H9 (cell line): ENCODE data around the gene SYT17. TPM values are rescaled to one million over a fixed set of nuclear protein-coding genes. Genes with fewer than 3 reads are reported as not detected.

Experiments
- DNase-seq: peaks from one replicate; pipeline ENCODE4 v3.0.0-alpha.2; 2017
- H2AFZ ChIP-seq: one replicate; pipeline ENCODE4 v1.6.1; 2013; ENCODE audit warnings: mild to moderate bottlenecking, low read length, control low read depth, moderate library complexity
- H2AK5ac ChIP-seq: 2 replicates; pipeline ENCODE4 v1.6.1; 2013; ENCODE audit warnings: low read length, control low read depth, mixed read lengths; ENCODE audit not compliant: insufficient read length
- H2BK120ac ChIP-seq: one replicate; pipeline ENCODE4 v1.6.1; 2013; ENCODE audit warnings: low read depth, mild to moderate bottlenecking, low read length, control low read depth, inconsistent platforms; ENCODE audit not compliant: poor library complexity, severe bottlenecking
- H2BK12ac ChIP-seq: 2 replicates; pipeline ENCODE4 v1.6.1; 2013; ENCODE audit warnings: low read length, control low read depth, mixed read lengths, low read depth; ENCODE audit not compliant: insufficient read length
- H2BK15ac ChIP-seq: 2 replicates; pipeline ENCODE4 v1.6.1; 2013; ENCODE audit warnings: low read depth, low read length, control low read depth
- H2BK20ac ChIP-seq: one replicate; pipeline ENCODE4 v1.6.1; 2013; ENCODE audit warnings: low read depth, mild to moderate bottlenecking, low read length, control low read depth, inconsistent platforms; ENCODE audit not compliant: poor library complexity, severe bottlenecking
- H2BK5ac ChIP-seq: 2 replicates; pipeline ENCODE4 v1.6.1; 2013; ENCODE audit warnings: low read length, control low read depth, mixed read lengths; ENCODE audit not compliant: insufficient read length
- H3K14ac ChIP-seq: 2 replicates; pipeline ENCODE4 v1.6.1; 2013; ENCODE audit warnings: low read length, control low read depth; ENCODE audit not compliant: insufficient read depth
- H3K18ac ChIP-seq: 2 replicates; pipeline ENCODE4 v1.6.1; 2013; ENCODE audit warnings: low read depth, mild to moderate bottlenecking, mixed read lengths, low read length, control low read depth; ENCODE audit not compliant: insufficient read length
- H3K23ac ChIP-seq: 2 replicates; pipeline ENCODE4 v1.6.1; 2013; ENCODE audit warnings: low read length, control low read depth, mixed read lengths, low read depth; ENCODE audit not compliant: insufficient read length
- H3K23me2 ChIP-seq: 2 replicates; pipeline ENCODE4 v1.6.1; 2013; ENCODE audit warnings: low read depth, mild to moderate bottlenecking, mixed read lengths, low read length, control low read depth; ENCODE audit not compliant: insufficient read length, poor library complexity, severe bottlenecking
- H3K27ac ChIP-seq: 2 replicates; pipeline ENCODE4 v1.5.1; 2013; ENCODE audit warnings: low read length, control low read depth, mixed read lengths, low read depth; ENCODE audit not compliant: insufficient read length
- H3K27me3 ChIP-seq: 2 replicates; pipeline ENCODE4 v1.6.1; 2013; ENCODE audit warnings: low read length, control low read depth, inconsistent platforms; ENCODE audit not compliant: insufficient read depth
- H3K4ac ChIP-seq: 2 replicates; pipeline ENCODE4 v1.6.1; 2013; ENCODE audit warnings: low read depth, mild to moderate bottlenecking, control low read depth, inconsistent platforms, low read length, moderate library complexity
- H3K4me1 ChIP-seq: 2 replicates; pipeline ENCODE4 v1.6.1; 2013; ENCODE audit warnings: low read length, control low read depth, inconsistent platforms; ENCODE audit not compliant: insufficient read depth
- H3K4me2 ChIP-seq: 2 replicates; pipeline ENCODE4 v1.6.1; 2013; ENCODE audit warnings: low read length, control low read depth, mixed read lengths; ENCODE audit not compliant: insufficient read length, insufficient read depth
- H3K56ac ChIP-seq: 2 replicates; pipeline ENCODE4 v1.6.1; 2013; ENCODE audit warnings: low read depth, mild to moderate bottlenecking, mixed read lengths, low read length, control low read depth; ENCODE audit not compliant: insufficient read length
- H3K79me1 ChIP-seq: 2 replicates; pipeline ENCODE4 v1.6.1; 2013; ENCODE audit warnings: low read depth, mild to moderate bottlenecking, moderate library complexity, low read length, control low read depth, inconsistent platforms; ENCODE audit not compliant: insufficient read depth, poor library complexity, severe bottlenecking
- H3K79me2 ChIP-seq: 2 replicates; pipeline ENCODE4 v1.6.1; 2013; ENCODE audit warnings: low read length, control low read depth, inconsistent platforms; ENCODE audit not compliant: insufficient read depth
- H3K9ac ChIP-seq: 2 replicates; pipeline ENCODE4 v1.6.1; 2013; ENCODE audit warnings: low read length, control low read depth, mixed read lengths; ENCODE audit not compliant: insufficient read length; ENCODE audit errors: extremely low read depth
- H3K9me3 ChIP-seq: one replicate; pipeline ENCODE4 v1.6.1; 2013; ENCODE audit warnings: low read depth, low read length, inconsistent platforms; ENCODE audit not compliant: control insufficient read depth
- H3T11ph ChIP-seq: one replicate; pipeline ENCODE4 v1.6.1; 2013; ENCODE audit warnings: mild to moderate bottlenecking, low read length, control low read depth, inconsistent platforms
- H4K20me1 ChIP-seq: one replicate; pipeline ENCODE4 v1.6.1; 2013; ENCODE audit not compliant: control insufficient read depth, insufficient read length, insufficient read depth
- H4K5ac ChIP-seq: 2 replicates; pipeline ENCODE4 v1.6.1; 2013; ENCODE audit warnings: low read depth, mild to moderate bottlenecking, mixed read lengths, low read length, control low read depth; ENCODE audit not compliant: insufficient read length
- H4K8ac ChIP-seq: replicated peaks from 2 replicates; pipeline ENCODE4 v1.6.1; 2013; ENCODE audit warnings: low read length, control low read depth, mixed read lengths, low read depth; ENCODE audit not compliant: insufficient read length
- H4K91ac ChIP-seq: 2 replicates; pipeline ENCODE4 v1.6.1; 2013; ENCODE audit warnings: low read depth, mild to moderate bottlenecking, moderate library complexity, mixed read lengths, low read length, control low read depth; ENCODE audit not compliant: insufficient read length
- H3K27ac Mint-ChIP-seq, 3 experiments: 2 replicates in 2 of 3; 3 replicates in 1 of 3; pipeline ENCODE4 v1.8.0; 2020 to 2021; ENCODE audit warnings: mixed read lengths in 3 of 3, mild to moderate bottlenecking in 1 of 3, moderate library complexity in 1 of 3
- H3K27me3 Mint-ChIP-seq: 2 replicates; pipeline ENCODE4 v1.8.0; 2021; ENCODE audit warnings: low read depth, mild to moderate bottlenecking, moderate library complexity, mixed read lengths
- H3K36me3 Mint-ChIP-seq, 3 experiments: 2 replicates in 2 of 3; 3 replicates in 1 of 3; pipeline ENCODE4 v1.8.0; 2020 to 2021; ENCODE audit warnings: low read depth in 3 of 3, mixed read lengths in 3 of 3; ENCODE audit not compliant: insufficient read depth in 1 of 3
- H3K4me1 Mint-ChIP-seq, 2 experiments: 2 replicates each; pipeline ENCODE4 v1.8.0; 2020; ENCODE audit warnings: mixed read lengths in 2 of 2
- H3K4me3 Mint-ChIP-seq, 2 experiments: 2 replicates in 1 of 2; 3 replicates in 1 of 2; pipeline ENCODE4 v1.8.0; 2020 to 2021; ENCODE audit warnings: mild to moderate bottlenecking in 2 of 2, mixed read lengths in 2 of 2, moderate library complexity in 1 of 2
- H3K9me3 Mint-ChIP-seq, 2 experiments: 2 replicates in 1 of 2; 3 replicates in 1 of 2; pipeline ENCODE4 v1.8.0; 2020; ENCODE audit warnings: mild to moderate bottlenecking in 2 of 2, mixed read lengths in 2 of 2, moderate library complexity in 1 of 2
- CTCF ChIP-seq: fragments of 200-600 bp; sonication (generic); conservative IDR thresholded peaks from 3 replicates; pipeline ENCODE4 v1.8.0; 2021; ENCODE audit warnings: antibody characterized with exemption, mild to moderate bottlenecking
- total RNA-seq: library from RNA; stranded (reverse); gene quantifications from 2 replicates; pipeline ENCODE4 v1.2.1, GENCODE V29; 2021

SYT17 gene
- total RNA-seq, 1 experiment from 2014 or later: 3.0 TPM

DNA sequence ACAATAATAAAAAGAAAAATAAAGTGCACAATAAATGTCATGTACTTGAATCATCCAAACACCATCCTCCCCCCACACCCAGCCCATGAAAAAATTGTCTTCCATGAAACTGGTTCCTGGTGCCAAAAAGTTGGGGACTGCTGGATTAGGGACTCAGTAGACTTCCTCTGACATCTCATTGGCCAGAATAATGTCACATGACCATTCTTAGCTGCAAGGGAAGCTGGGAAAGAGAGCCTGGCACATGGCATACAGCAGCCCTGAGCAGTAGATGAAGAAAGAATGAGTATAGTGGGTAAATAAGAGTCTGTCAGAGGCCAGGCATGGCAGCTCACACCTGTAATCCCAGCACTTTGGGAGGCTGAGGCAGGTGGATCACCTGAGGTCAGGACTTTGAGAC, 41.7 kb upstream of the SYT17 start:
- Mint-ChIP-seq H3K27me3 (peaks cover 3% of the 10 kb centered on the region; the same call in 1 of the 2 replicates), H3K9me3 (peaks cover 7% of the 10 kb centered on the region in 2 experiments; a peak in 3 of 5 replicates), H3K27ac (no peak overlapping the region), H3K4me3 (no peak overlapping the region), H3K36me3 (no peaks in the 10 kb centered on the region), H3K4me1 (peaks cover 14 to 17% of the 10 kb centered on the region in 2 experiments)
- H2BK12ac ChIP-seq: no peak overlapping the region
- H3K14ac ChIP-seq: no peak overlapping the region
- H3K79me1 ChIP-seq: no peaks in the 10 kb centered on the region
- H4K91ac ChIP-seq: no peak overlapping the region
- no peak overlapping the region for H2BK20ac ChIP-seq
- no peak overlapping the region for H3K18ac ChIP-seq
- TF ChIP-seq CTCF: no peak
- H3K56ac ChIP-seq: no peak overlapping the region
- no peak overlapping the region for H3K23ac ChIP-seq
- no peaks in the 10 kb centered on the region for H3K4me1 ChIP-seq
- no peak overlapping the region for H2AK5ac ChIP-seq
- H4K8ac ChIP-seq: no peak overlapping the region
- no peaks in the 10 kb centered on the region for H3K79me2 ChIP-seq
- no peak overlapping the region for H4K5ac ChIP-seq
- H3K9ac ChIP-seq: no peak overlapping the region
- H3T11ph ChIP-seq: no peak overlapping the region
- H2BK5ac ChIP-seq: no peak overlapping the region
- no peaks in the 10 kb centered on the region for H4K20me1 ChIP-seq
- H3K4me2 ChIP-seq: no peak overlapping the region
- DNase-seq: no peak
- H2BK15ac ChIP-seq: no peak overlapping the region
- no peak overlapping the region for H3K4ac ChIP-seq
- H2BK120ac ChIP-seq: no peak overlapping the region
- no peak overlapping the region for H2AFZ ChIP-seq
- no peaks in the 10 kb centered on the region for H3K23me2 ChIP-seq
- no peak overlapping the region for H3K27ac ChIP-seq
- H3K27me3 ChIP-seq: no peaks in the 10 kb centered on the region
- H3K9me3 ChIP-seq: peaks cover 7% of the 10 kb centered on the region
